ENCODE results near the gene GPN1. TPM values are rescaled to one million over a fixed set of nuclear protein-coding genes. Genes with fewer than 3 reads are reported as not detected.

The GPN1 gene
- total RNA-seq, 1 experiment from 2014 or later, result 30.0 TPM

- no peak for DNase-seq
- no peaks in the 10 kb centered on the region for H3K79me2 ChIP-seq (ENCODE audit: low read length)
- H3K27ac ChIP-seq (ENCODE audit: low read length), result no peak overlapping the region
Measured at GRCh38 chr2:27651056-27651455, 22.2 kb downstream of the GPN1 start.

DNA sequence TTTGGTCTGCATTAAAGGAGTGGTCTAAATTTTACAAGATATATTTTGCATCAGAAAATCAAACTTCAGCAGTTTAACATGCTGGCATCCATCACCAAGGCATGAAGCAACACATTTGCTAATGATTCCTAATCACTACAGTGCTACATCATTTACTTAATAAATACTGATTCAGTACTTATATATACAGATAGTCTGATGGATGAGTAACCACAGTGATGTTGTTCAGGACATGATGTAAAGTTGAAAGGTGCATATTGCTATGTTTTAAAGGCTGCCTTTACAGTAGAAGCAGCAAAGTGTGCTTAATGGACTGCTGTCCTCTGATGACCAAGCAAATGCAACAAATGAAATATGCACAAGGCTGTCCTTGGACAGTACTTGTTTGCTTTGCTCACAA is 23.5 kb downstream of the GPN1 start:
- Histone ChIP-seq H3K9ac (ENCODE audit: low read length) (no peak overlapping the region), H3K4me2 (ENCODE audit: low read depth, low read length, poor library complexity, severe bottlenecking) (no peak overlapping the region), H3K27me3 (ENCODE audit: low read length) (no peaks in the 10 kb centered on the region), H3K9me2 (replicated peaks; ENCODE audit: insufficient read depth, low read length) (no peaks in the 10 kb centered on the region), H3K27ac (ENCODE audit: low read length) (no peak overlapping the region), H3K9me3 (ENCODE audit: low read length) (no peaks in the 10 kb centered on the region), H3K36me3 (ENCODE audit: insufficient read depth, low read length) (peaks cover 58% of the 10 kb centered on the region), H3K4me3 (ENCODE audit: low read length) (no peak overlapping the region), H3K4me1 (ENCODE audit: low read length) (peaks cover 3% of the 10 kb centered on the region; the same call in 1 of the 2 replicates), H2AFZ (ENCODE audit: low read length) (no peak overlapping the region), H4K20me1 (ENCODE audit: insufficient read depth, low read depth, low read length) (no peaks in the 10 kb centered on the region), H3K79me2 (ENCODE audit: low read length) (peaks cover 6% of the 10 kb centered on the region)
- no peak for DNase-seq

More at GRCh38 chr2:27651056-27651455, 22.2 kb downstream of the GPN1 start:
- peaks cover 3% of the 10 kb centered on the region; the same call in 1 of the 2 replicates for H3K4me1 ChIP-seq (ENCODE audit: low read length)
- H3K9ac ChIP-seq (ENCODE audit: low read length), result no peak overlapping the region
- H3K27me3 ChIP-seq (ENCODE audit: low read length), result no peaks in the 10 kb centered on the region
- H3K4me2 ChIP-seq (ENCODE audit: low read depth, low read length, poor library complexity, severe bottlenecking), result no peak overlapping the region
- H2AFZ ChIP-seq (ENCODE audit: low read length), result no peak overlapping the region
- no peaks in the 10 kb centered on the region for H3K9me3 ChIP-seq (ENCODE audit: low read length)
- H3K9me2 ChIP-seq (replicated peaks; ENCODE audit: insufficient read depth, low read length), result no peaks in the 10 kb centered on the region
- peaks cover 52% of the 10 kb centered on the region for H3K36me3 ChIP-seq (ENCODE audit: insufficient read depth, low read length)
- no peaks in the 10 kb centered on the region for H4K20me1 ChIP-seq (ENCODE audit: insufficient read depth, low read depth, low read length)
- no peak overlapping the region for H3K4me3 ChIP-seq (ENCODE audit: low read length)

GRCh38 chr2:27652790-27653189 is 23.9 kb downstream of the GPN1 start:
- peaks cover 61% of the 10 kb centered on the region for H3K36me3 ChIP-seq (ENCODE audit: insufficient read depth, low read length)

DNA sequence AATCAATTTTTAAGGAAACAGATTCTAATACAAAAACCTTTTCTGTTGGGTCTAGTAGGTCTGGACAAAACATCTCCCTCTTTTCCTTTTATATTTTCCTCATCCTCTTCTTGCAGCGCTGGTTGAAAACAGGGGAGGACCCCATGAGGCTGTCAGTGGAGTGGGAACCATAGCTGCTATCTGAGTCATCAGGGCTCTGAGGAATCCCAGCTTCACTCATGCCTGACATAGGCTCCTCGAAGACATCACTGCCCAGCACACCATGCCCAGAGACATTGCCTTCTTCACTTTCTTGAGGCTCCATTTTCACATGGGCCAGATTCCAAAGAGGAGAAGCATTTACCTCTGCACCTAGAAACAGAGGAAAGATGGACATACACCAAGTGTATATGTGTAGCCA is 24.5 kb downstream of the GPN1 start:
- H3K4me2 ChIP-seq (ENCODE audit: low read depth, low read length, poor library complexity, severe bottlenecking), result no peak overlapping the region
- H3K27ac ChIP-seq (ENCODE audit: low read length), result no peak overlapping the region
- peaks cover 62% of the 10 kb centered on the region for H3K36me3 ChIP-seq (ENCODE audit: insufficient read depth, low read length)
- no peak for DNase-seq
- H3K9ac ChIP-seq (ENCODE audit: low read length), result no peak overlapping the region
- no peaks in the 10 kb centered on the region for H3K9me3 ChIP-seq (ENCODE audit: low read length)
- no peak overlapping the region for H2AFZ ChIP-seq (ENCODE audit: low read length)
- peaks cover 3% of the 10 kb centered on the region; the same call in 1 of the 2 replicates for H3K4me1 ChIP-seq (ENCODE audit: low read length)
- no peak overlapping the region for H3K4me3 ChIP-seq (ENCODE audit: low read length)
- H3K9me2 ChIP-seq (replicated peaks; ENCODE audit: insufficient read depth, low read length), result no peaks in the 10 kb centered on the region
- peaks cover 13% of the 10 kb centered on the region for H3K79me2 ChIP-seq (ENCODE audit: low read length)
- no peaks in the 10 kb centered on the region for H4K20me1 ChIP-seq (ENCODE audit: insufficient read depth, low read depth, low read length)
- no peaks in the 10 kb centered on the region for H3K27me3 ChIP-seq (ENCODE audit: low read length)

More at GRCh38 chr2:27652790-27653189, 23.9 kb downstream of the GPN1 start:
- Histone ChIP-seq H3K9me3 (ENCODE audit: low read length) (no peaks in the 10 kb centered on the region), H3K4me1 (ENCODE audit: low read length) (peaks cover 3% of the 10 kb centered on the region; the same call in 1 of the 2 replicates), H3K9ac (ENCODE audit: low read length) (no peak overlapping the region), H3K27me3 (ENCODE audit: low read length) (no peaks in the 10 kb centered on the region), H4K20me1 (ENCODE audit: insufficient read depth, low read depth, low read length) (no peaks in the 10 kb centered on the region), H3K9me2 (replicated peaks; ENCODE audit: insufficient read depth, low read length) (no peaks in the 10 kb centered on the region), H3K27ac (ENCODE audit: low read length) (no peak overlapping the region), H2AFZ (ENCODE audit: low read length) (no peak overlapping the region), H3K4me3 (ENCODE audit: low read length) (no peak overlapping the region), H3K79me2 (ENCODE audit: low read length) (peaks cover 11% of the 10 kb centered on the region), H3K4me2 (ENCODE audit: low read depth, low read length, poor library complexity, severe bottlenecking) (no peak overlapping the region)
- no peak for DNase-seq

DNA sequence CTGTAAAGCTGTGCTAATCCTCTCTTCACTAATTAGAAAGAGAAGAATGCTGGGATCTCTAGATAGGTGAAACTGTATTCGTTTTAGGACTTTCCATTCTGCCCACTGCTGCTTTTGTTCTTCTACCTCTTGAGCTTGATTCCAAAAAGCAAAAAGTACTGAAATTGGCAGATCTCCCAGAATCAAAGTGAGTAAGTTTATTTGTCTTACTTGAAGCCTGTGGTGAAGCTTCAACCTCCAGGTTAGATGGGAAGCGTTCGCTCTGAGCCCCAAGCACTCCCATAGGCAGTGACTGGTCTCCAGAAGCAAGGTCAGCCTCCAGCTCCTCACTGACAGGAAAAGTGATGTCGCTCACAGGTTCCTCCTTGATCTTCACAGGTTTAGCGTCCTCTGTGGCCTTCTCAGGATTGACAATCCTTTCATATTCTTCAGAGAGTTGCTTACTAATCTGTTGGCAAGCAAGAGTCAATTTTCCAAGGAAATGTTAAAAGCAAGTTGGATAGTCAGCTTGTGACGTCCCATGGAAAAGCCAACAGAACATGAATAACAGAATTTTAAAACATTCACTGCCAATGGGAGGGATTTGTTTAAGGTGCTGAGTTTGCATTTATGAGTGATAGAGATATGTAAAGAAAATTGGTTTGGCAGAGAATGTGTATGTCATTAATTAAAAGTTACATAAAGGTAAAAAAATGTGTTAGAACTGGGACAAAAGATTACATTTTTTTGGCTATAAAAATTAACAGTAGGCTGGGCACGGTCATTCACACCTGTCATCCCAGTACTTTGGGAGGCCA is 26.5 kb downstream of the GPN1 start:
- Histone ChIP-seq H3K27ac (ENCODE audit: low read length) (no peak overlapping the region), H3K9me2 (replicated peaks; ENCODE audit: insufficient read depth, low read length) (no peaks in the 10 kb centered on the region), H3K4me3 (ENCODE audit: low read length) (no peak overlapping the region), H3K9ac (ENCODE audit: low read length) (no peak overlapping the region), H3K9me3 (ENCODE audit: low read length) (no peaks in the 10 kb centered on the region), H3K4me2 (ENCODE audit: low read depth, low read length, poor library complexity, severe bottlenecking) (no peak overlapping the region), H4K20me1 (ENCODE audit: insufficient read depth, low read depth, low read length) (no peaks in the 10 kb centered on the region), H3K36me3 (ENCODE audit: insufficient read depth, low read length) (peaks cover 60% of the 10 kb centered on the region; the same call in 1 of the 2 replicates), H3K4me1 (ENCODE audit: low read length) (peaks cover 3% of the 10 kb centered on the region; the same call in 1 of the 2 replicates), H3K27me3 (ENCODE audit: low read length) (no peaks in the 10 kb centered on the region), H2AFZ (ENCODE audit: low read length) (no peak overlapping the region), H3K79me2 (ENCODE audit: low read length) (peaks cover 19% of the 10 kb centered on the region)
- no peak for DNase-seq

GRCh38 chr2:27661371-27661770 is 32.5 kb downstream of the GPN1 start:
- Histone ChIP-seq H3K4me3 (ENCODE audit: low read length) (no peak overlapping the region), H4K20me1 (ENCODE audit: insufficient read depth, low read depth, low read length) (no peaks in the 10 kb centered on the region), H3K36me3 (ENCODE audit: insufficient read depth, low read length) (peaks cover 40% of the 10 kb centered on the region; the same call in 1 of the 2 replicates), H3K79me2 (ENCODE audit: low read length) (peaks cover 71% of the 10 kb centered on the region), H3K9ac (ENCODE audit: low read length) (no peak overlapping the region), H3K9me2 (replicated peaks; ENCODE audit: insufficient read depth, low read length) (no peaks in the 10 kb centered on the region), H3K9me3 (ENCODE audit: low read length) (no peaks in the 10 kb centered on the region), H3K27me3 (ENCODE audit: low read length) (no peaks in the 10 kb centered on the region), H2AFZ (ENCODE audit: low read length) (no peak overlapping the region), H3K4me1 (ENCODE audit: low read length) (peaks cover 27% of the 10 kb centered on the region), H3K27ac (ENCODE audit: low read length) (no peak overlapping the region), H3K4me2 (ENCODE audit: low read depth, low read length, poor library complexity, severe bottlenecking) (no peak overlapping the region)
- DNase-seq, result no peak

DNA sequence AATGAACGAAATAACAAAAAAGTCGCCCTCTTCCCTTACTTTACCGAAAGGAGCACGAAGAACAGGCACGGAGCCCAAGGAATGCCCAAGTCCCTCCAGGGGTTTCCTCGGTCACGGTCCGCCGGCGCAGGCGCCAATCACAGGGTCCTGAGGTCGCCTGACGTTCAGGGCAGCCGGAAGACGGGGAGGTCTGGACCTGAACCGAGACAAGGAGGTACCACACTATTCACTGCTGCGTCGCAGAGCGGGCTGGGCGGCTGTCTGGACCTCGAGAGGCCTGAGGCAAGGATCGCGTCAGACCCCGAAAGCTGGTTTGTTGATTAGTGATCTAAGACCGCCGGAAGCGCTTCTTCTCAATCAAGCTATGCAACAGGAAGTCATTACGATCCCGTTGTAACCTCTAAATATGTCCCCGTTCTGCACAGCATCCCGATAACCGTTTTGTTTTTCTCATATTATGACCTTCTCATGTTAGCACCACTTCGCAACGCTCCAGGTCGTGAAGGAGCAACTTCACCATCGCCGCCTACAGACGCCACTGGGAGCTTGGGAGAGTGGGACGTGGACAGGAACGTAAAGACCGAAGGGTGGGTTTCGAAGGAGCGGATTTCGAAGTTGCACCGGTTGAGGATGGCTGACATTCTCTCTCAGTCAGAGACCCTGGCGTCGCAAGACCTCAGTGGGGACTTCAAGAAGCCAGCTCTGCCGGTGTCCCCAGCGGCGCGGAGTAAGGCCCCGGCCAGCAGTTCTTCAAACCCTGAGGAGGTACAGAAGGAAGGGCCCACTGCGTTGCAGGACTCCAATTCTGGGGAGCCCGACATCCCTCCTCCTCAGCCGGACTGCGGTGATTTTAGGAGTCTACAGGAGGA is 34.7 kb downstream of the GPN1 start, which contains the start of the genes SLC4A1AP and SUPT7L:
SLC4A1AP (plus strand) TSS at position 605 of the 869 bp plus-strand sequence; CDS start at position 631, 26 bp downstream.
SUPT7L (minus strand) TSS at position 330 of the 869 bp plus-strand sequence. CDS start 1,422 bp downstream, outside the sequence.
- H3K9me3 ChIP-seq (ENCODE audit: low read length), result no peaks in the 10 kb centered on the region
- peak within 1 kb of the TSS; percentile 79 for H3K9ac ChIP-seq (ENCODE audit: low read length)
- DNase-seq, result peak; percentile 91
- peaks cover 28% of the 10 kb centered on the region; the same call in 1 of the 2 replicates for H3K36me3 ChIP-seq (ENCODE audit: insufficient read depth, low read length)
- H4K20me1 ChIP-seq (ENCODE audit: insufficient read depth, low read depth, low read length), result no peaks in the 10 kb centered on the region
- H3K4me2 ChIP-seq (ENCODE audit: low read depth, low read length, poor library complexity, severe bottlenecking), result peak within 1 kb of the TSS; percentile 100
- no peaks in the 10 kb centered on the region for H3K9me2 ChIP-seq (replicated peaks; ENCODE audit: insufficient read depth, low read length)
- peak within 1 kb of the TSS; percentile 78 for H3K27ac ChIP-seq (ENCODE audit: low read length)
- H3K4me3 ChIP-seq (ENCODE audit: low read length), result peak within 1 kb of the TSS; percentile 74
- H3K4me1 ChIP-seq (ENCODE audit: low read length), result peaks cover 27% of the 10 kb centered on the region
- peaks cover 60% of the 10 kb centered on the region for H3K79me2 ChIP-seq (ENCODE audit: low read length)
- no peaks in the 10 kb centered on the region for H3K27me3 ChIP-seq (ENCODE audit: low read length)
- peak within 1 kb of the TSS; percentile 83 for H2AFZ ChIP-seq (ENCODE audit: low read length)

All from Karpas-422 (cell line).